Measurements from ENCODE around the gene WDR90. TPM values are rescaled to one million over a fixed set of nuclear protein-coding genes. Genes with fewer than 3 reads are reported as not detected.

The WDR90 gene
- total and polyA plus RNA-seq, 2 experiments from 2014 or later, result 8.2 to 16.5 TPM

- no peak overlapping the region for H3K27ac ChIP-seq
- in situ Hi-C loops (cut with MboI), result no loop called here
- H2AFZ ChIP-seq, result no peak overlapping the region
- no peak overlapping the region for H3K9ac ChIP-seq
- H3K9me2 ChIP-seq (ENCODE audit: insufficient read depth), result no peaks in the 10 kb centered on the region
- TF ChIP-seq EZH2phosphoT487 (IDR thresholded peaks at IDR 0.05; ENCODE audit: insufficient read depth, low read depth), result no peak
- TF ChIP-seq EZH2 (IDR thresholded peaks at IDR 0.05; ENCODE audit: insufficient read depth, poor library complexity, severe bottlenecking), result no peak
- H3F3A ChIP-seq (ENCODE audit: insufficient read depth), result no peaks in the 10 kb centered on the region
- H3K4me1 ChIP-seq (ENCODE audit: insufficient read depth), result no peaks in the 10 kb centered on the region
- DNase-seq, result no peak
- no peaks in the 10 kb centered on the region for H4K20me1 ChIP-seq (ENCODE audit: insufficient read depth)
- H3K4me3 ChIP-seq, result no peak overlapping the region
- no peaks in the 10 kb centered on the region for H3K79me2 ChIP-seq (ENCODE audit: insufficient read depth)
- H3K27me3 ChIP-seq (replicated peaks; ENCODE audit: insufficient read depth), result no peaks in the 10 kb centered on the region
- H3K4me2 ChIP-seq (ENCODE audit: unreplicated experiment), result no peak overlapping the region
- no peaks in the 10 kb centered on the region for H3K9me3 ChIP-seq (ENCODE audit: low read depth)
- H3K36me3 ChIP-seq (ENCODE audit: low read depth), result no peaks in the 10 kb centered on the region
- WGBS, 2 experiments (ENCODE audit: low coverage in 1 of 2, low lambda C conversion rate in 2 of 2, missing lambda C conversion rate in 2 of 2), result 96 to 99% methylated on average over 21 of the region's 21 CpGs
Measured at GRCh38 chr16:662597-662996, 13.4 kb downstream of the WDR90 start.

- DNase-seq, result no peak
- H3K27ac ChIP-seq, result no peak overlapping the region
- H3K4me1 ChIP-seq (ENCODE audit: insufficient read depth), result no peaks in the 10 kb centered on the region; the same call in 1 of the 2 replicates
- H3F3A ChIP-seq (ENCODE audit: insufficient read depth), result no peaks in the 10 kb centered on the region
- H3K9me2 ChIP-seq (ENCODE audit: insufficient read depth), result no peaks in the 10 kb centered on the region
- H3K9me3 ChIP-seq (ENCODE audit: low read depth), result no peaks in the 10 kb centered on the region
- no peaks in the 10 kb centered on the region for H4K20me1 ChIP-seq (ENCODE audit: insufficient read depth)
- H3K27me3 ChIP-seq (replicated peaks; ENCODE audit: insufficient read depth), result no peaks in the 10 kb centered on the region
- TF ChIP-seq EZH2phosphoT487 (IDR thresholded peaks at IDR 0.05; ENCODE audit: insufficient read depth, low read depth), result no peak
- TF ChIP-seq EZH2 (IDR thresholded peaks at IDR 0.05; ENCODE audit: insufficient read depth, poor library complexity, severe bottlenecking), result no peak
- H3K4me2 ChIP-seq (ENCODE audit: unreplicated experiment), result no peak overlapping the region
- in situ Hi-C loops (cut with MboI), result no loop called here
- no peak overlapping the region for H2AFZ ChIP-seq
- peaks cover 24% of the 10 kb centered on the region for H3K79me2 ChIP-seq (ENCODE audit: insufficient read depth)
- no peaks in the 10 kb centered on the region for H3K36me3 ChIP-seq (ENCODE audit: low read depth)
- H3K9ac ChIP-seq, result no peak overlapping the region
- WGBS, 2 experiments (ENCODE audit: low coverage in 1 of 2, low lambda C conversion rate in 2 of 2, missing lambda C conversion rate in 2 of 2), result 95 to 96% methylated on average over 11 to 13 of the region's 13 CpGs
- no peak overlapping the region for H3K4me3 ChIP-seq
Measured at GRCh38 chr16:666572-666971, 17.4 kb downstream of the WDR90 start.

GRCh38 chr16:667113-667779, 18.1 kb downstream of the WDR90 start:
- TF ChIP-seq EZH2 (IDR thresholded peaks at IDR 0.05; ENCODE audit: insufficient read depth, poor library complexity, severe bottlenecking) (no peak), EZH2phosphoT487 (IDR thresholded peaks at IDR 0.05; ENCODE audit: insufficient read depth, low read depth) (no peak)
- H3K9me2 ChIP-seq (ENCODE audit: insufficient read depth), result no peaks in the 10 kb centered on the region
- no peaks in the 10 kb centered on the region for H3K36me3 ChIP-seq (ENCODE audit: low read depth)
- no peak overlapping the region for H3K4me2 ChIP-seq (ENCODE audit: unreplicated experiment)
- H3K4me3 ChIP-seq, result no peak overlapping the region
- H3K9me3 ChIP-seq (ENCODE audit: low read depth), result no peaks in the 10 kb centered on the region
- H3K4me1 ChIP-seq (ENCODE audit: insufficient read depth), result no peaks in the 10 kb centered on the region; the same call in 1 of the 2 replicates
- peaks cover 24% of the 10 kb centered on the region for H3K79me2 ChIP-seq (ENCODE audit: insufficient read depth)
- DNase-seq, result no peak
- no peaks in the 10 kb centered on the region for H3F3A ChIP-seq (ENCODE audit: insufficient read depth)
- no peaks in the 10 kb centered on the region for H3K27me3 ChIP-seq (replicated peaks; ENCODE audit: insufficient read depth)
- WGBS, 2 experiments (ENCODE audit: low coverage in 1 of 2, low lambda C conversion rate in 2 of 2, missing lambda C conversion rate in 2 of 2), result 78 to 80% methylated on average over 22 of the region's 22 CpGs
- in situ Hi-C loops (cut with MboI), result no loop called here
- H4K20me1 ChIP-seq (ENCODE audit: insufficient read depth), result no peaks in the 10 kb centered on the region
- H2AFZ ChIP-seq, result peak overlapping the region; percentile 84
- H3K9ac ChIP-seq, result peak overlapping the region; percentile 97
- no peak overlapping the region for H3K27ac ChIP-seq

- Histone ChIP-seq H3K9me2 (ENCODE audit: insufficient read depth) (no peaks in the 10 kb centered on the region), H3K27ac (peak within 1 kb of the TSS; percentile 49), H3K9me3 (ENCODE audit: low read depth) (no peaks in the 10 kb centered on the region), H4K20me1 (ENCODE audit: insufficient read depth) (no peaks in the 10 kb centered on the region), H3K79me2 (ENCODE audit: insufficient read depth) (peaks cover 24% of the 10 kb centered on the region), H3K4me2 (ENCODE audit: unreplicated experiment) (peak within 1 kb of the TSS; percentile 89), H2AFZ (peak within 1 kb of the TSS; percentile 84), H3F3A (ENCODE audit: insufficient read depth) (no peaks in the 10 kb centered on the region), H3K4me3 (peak within 1 kb of the TSS; percentile 95), H3K9ac (peak within 1 kb of the TSS; percentile 97), H3K36me3 (ENCODE audit: low read depth) (no peaks in the 10 kb centered on the region), H3K27me3 (replicated peaks; ENCODE audit: insufficient read depth) (no peaks in the 10 kb centered on the region), H3K4me1 (ENCODE audit: insufficient read depth) (no peaks in the 10 kb centered on the region; the same call in 1 of the 2 replicates)
- WGBS, 2 experiments (ENCODE audit: low coverage in 1 of 2, low lambda C conversion rate in 2 of 2, missing lambda C conversion rate in 2 of 2), result 1 to 2% methylated on average over 21 to 36 of the region's 78 CpGs
- in situ Hi-C loops (cut with MboI), result no loop called here
- no peak for TF ChIP-seq EZH2 (IDR thresholded peaks at IDR 0.05; ENCODE audit: insufficient read depth, poor library complexity, severe bottlenecking)
- no peak for TF ChIP-seq EZH2phosphoT487 (IDR thresholded peaks at IDR 0.05; ENCODE audit: insufficient read depth, low read depth)
- peak; percentile 98 for DNase-seq
Measured at GRCh38 chr16:667780-668518, 18.8 kb downstream of the WDR90 start, which contains the start of gene RHOT2. Gene RHOT2, plus strand, starts transcription at chr16:668132. Its CDS starts 68 bp downstream, at chr16:668200.

Data from GM23248 (cell line).